Stimulated activated CD8-positive, alpha-beta memory T cell treated with anti-CD3 and anti-CD28 coated beads, Interleukin-12 subunit alpha, Interleukin-12 subunit beta, amount 100 ng/mL, for 24 hours (primary cell): ENCODE data around the gene OTUB2.
"Not testable (repeated sequence)": the region's sequence is repeated elsewhere in the genome, so short reads cannot be mapped to it uniquely, and the experiment has no call there.

Experiments used
- DNase-seq: peaks from one replicate; pipeline ENCODE4 v3.0.0-alpha.2; 2020; ENCODE audit errors: extremely low read depth

OTUB2 gene

GRCh38 chr14:94056579-94057308 is 30.6 kb downstream of the OTUB2 start:
- no peak for DNase-seq

- DNase-seq, result no peak
Measured at GRCh38 chr14:94058128-94058673, 32.1 kb downstream of the OTUB2 start.

GRCh38 chr14:94058674-94059138 is 32.6 kb downstream of the OTUB2 start:
- DNase-seq, result no peak

- no peak for DNase-seq
Measured at GRCh38 chr14:94059998-94060397, 33.9 kb downstream of the OTUB2 start.

GRCh38 chr14:94062344-94062940 is 36.3 kb downstream of the OTUB2 start:
- no peak for DNase-seq

GRCh38 chr14:94066089-94066676 is 40.0 kb downstream of the OTUB2 start:
- DNase-seq, result no peak

- not testable (repeated sequence) for DNase-seq
Measured at GRCh38 chr14:94072076-94072475, 45.9 kb downstream of the OTUB2 start.

GRCh38 chr14:94074534-94074933 is 48.4 kb downstream of the OTUB2 start:
- no peak for DNase-seq

GRCh38 chr14:94075008-94075407 is 48.9 kb downstream of the OTUB2 start:
- DNase-seq, result no peak

GRCh38 chr14:94077111-94077821 is 51.1 kb downstream of the OTUB2 start:
- DNase-seq, result no peak

- DNase-seq, result no peak
Measured at GRCh38 chr14:94077823-94078222, 51.7 kb downstream of the OTUB2 start.

- no peak for DNase-seq
Measured at GRCh38 chr14:94079891-94080620, 53.9 kb downstream of the OTUB2 start.

- DNase-seq, result peak; percentile 92
Measured at GRCh38 chr14:94080621-94081385, 54.7 kb downstream of the OTUB2 start, which contains the start of the genes DDX24 and IFI27L1. TSS of gene DDX24 (minus strand) at chr14:94081202. CDS start at chr14:94079742, 1,460 bp downstream. TSS of gene IFI27L1 (plus strand) at chr14:94081310. CDS start at chr14:94096938, 15,628 bp downstream.

- no peak for DNase-seq
Measured at GRCh38 chr14:94081386-94081820, 55.3 kb downstream of the OTUB2 start.

- no peak for DNase-seq
Measured at GRCh38 chr14:94087891-94088290, 61.8 kb downstream of the OTUB2 start.

- DNase-seq, result no peak
Measured at GRCh38 chr14:94088516-94088915, 62.4 kb downstream of the OTUB2 start.

GRCh38 chr14:94089479-94089878 is 63.3 kb downstream of the OTUB2 start:
- DNase-seq, result no peak

- DNase-seq, result no peak
Measured at GRCh38 chr14:94093418-94093817, 67.3 kb downstream of the OTUB2 start.

GRCh38 chr14:94097091-94097490 is 71.0 kb downstream of the OTUB2 start:
- DNase-seq, result no peak
